Vagina (tissue), 2 donors: Measurements from ENCODE around the gene SPATA31D3.

Experiments used
- CTCF ChIP-seq, 3 experiments: fragments of 450-650 bp in 2 of 3; fragments of 200-600 bp in 1 of 3; sonication (generic) in 1 of 3; IDR thresholded peaks; one replicate each; pipeline ENCODE4 v1.5.1; 2017 to 2019; ENCODE audit warnings: antibody characterized with exemption in 3 of 3, mild to moderate bottlenecking in 2 of 3, moderate library complexity in 2 of 3
- POLR2A ChIP-seq, 2 donors: fragments of 450-650 bp; IDR thresholded peaks; one replicate each; pipeline ENCODE4 v1.6.1; 2017; ENCODE audit warnings: antibody characterized with exemption in 2 of 2, mild to moderate bottlenecking in 2 of 2, moderate library complexity in 2 of 2
- POLR2AphosphoS5 ChIP-seq, 2 donors: sonication (generic); formaldehyde crosslinking; IDR thresholded peaks; one replicate each; pipeline ENCODE4 v1.9.0; 2017; ENCODE audit warnings: antibody characterized with exemption in 2 of 2, mild to moderate bottlenecking in 2 of 2, low read depth in 1 of 2; ENCODE audit not compliant: insufficient read depth in 1 of 2

GRCh38 chr9:81989700-81990099 lies 46.4 kb downstream of the SPATA31D3 start:
- TF ChIP-seq CTCF (IDR thresholded peaks at IDR 0.05): no peak
- TF ChIP-seq POLR2AphosphoS5 (IDR thresholded peaks at IDR 0.05; ENCODE audit: insufficient read depth in 1 of 2, low read depth in 1 of 2): no peak
- TF ChIP-seq POLR2A (IDR thresholded peaks at IDR 0.05): no peak
